Cortex of kidney (tissue), 1 donor: ENCODE results near the gene ZCCHC17.

ENCODE experiments used
- DNase-seq: peaks from one replicate; lab custom pipeline; 2025; lab: John Stamatoyannopoulos, UW

ZCCHC17 gene

DNA sequence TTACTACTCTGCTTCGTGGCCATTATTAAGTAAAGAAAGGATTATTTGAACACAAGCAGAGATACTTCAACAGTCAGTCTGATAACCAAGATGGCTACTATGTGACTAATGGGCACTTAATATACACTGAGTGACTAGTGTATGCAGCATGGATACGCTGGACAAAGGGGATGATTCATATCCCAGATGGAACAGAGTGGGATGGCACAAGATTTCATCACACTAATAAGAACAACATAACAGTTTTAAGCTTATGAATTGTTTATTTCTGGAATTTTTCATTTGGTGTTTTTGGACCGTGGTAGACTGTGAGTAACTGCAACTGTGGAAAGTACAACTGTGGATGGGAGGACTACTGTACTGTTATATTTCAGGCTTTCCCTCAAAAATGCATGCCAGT, 9.4 kb downstream of the ZCCHC17 start:
- DNase-seq = no peak

DNA sequence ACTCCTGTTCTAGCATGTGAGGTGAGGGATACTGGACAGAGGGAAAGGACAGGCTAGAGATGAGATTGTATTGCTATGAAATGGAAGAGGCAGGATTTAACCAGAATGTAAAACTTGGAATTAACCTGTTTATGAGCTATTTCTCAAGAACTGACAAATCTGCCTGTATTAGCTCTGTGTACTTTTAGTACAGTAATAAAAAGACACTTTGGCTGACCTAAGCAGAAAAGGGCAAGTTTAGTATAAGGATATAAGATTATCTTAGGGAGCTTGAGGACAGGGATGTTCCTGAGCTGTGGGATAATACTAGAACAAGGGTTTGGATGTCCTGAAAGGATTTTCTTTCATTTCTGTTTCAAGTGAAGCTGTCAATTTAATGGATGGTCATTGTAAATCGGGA, 11.2 kb downstream of the ZCCHC17 start:
- no peak for DNase-seq

DNA sequence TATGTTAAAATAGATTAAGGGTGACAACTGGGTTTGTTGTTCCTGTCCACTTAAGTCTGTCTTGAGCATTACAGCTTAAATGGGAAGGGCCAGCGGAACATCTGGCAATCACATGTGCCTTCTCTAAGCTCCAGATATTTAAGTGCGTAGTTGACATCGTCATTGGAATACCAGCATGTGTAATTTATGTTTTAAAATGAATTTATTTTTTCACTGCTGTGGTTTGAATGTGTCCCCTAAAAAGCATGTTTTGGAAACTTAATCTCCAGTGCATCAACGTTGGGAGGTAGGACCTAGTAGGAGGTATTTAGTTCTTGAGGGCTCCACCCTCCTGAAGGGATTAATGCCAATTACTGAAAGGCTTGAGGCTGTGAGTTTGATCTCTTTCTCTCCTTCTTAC, 13.4 kb downstream of the ZCCHC17 start:
- DNase-seq = no peak

DNA sequence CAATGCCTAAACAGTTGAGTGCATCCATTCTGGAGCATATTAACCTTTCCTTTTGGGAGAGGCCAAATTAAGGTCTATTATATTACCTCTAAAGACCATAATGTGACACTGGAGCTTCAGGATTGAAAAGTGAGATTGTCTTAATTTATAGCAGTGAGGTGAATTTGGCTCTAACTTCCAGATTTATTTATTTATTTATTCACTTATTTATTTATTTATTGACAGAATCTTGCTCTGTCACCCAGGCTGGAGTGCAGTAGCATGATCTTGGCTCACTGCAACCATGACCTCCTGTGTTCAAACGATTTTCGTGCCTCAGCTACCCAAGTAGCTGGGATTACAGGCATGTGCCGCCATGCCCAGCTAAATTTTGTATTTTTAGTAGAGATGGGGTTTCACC, 19.1 kb downstream of the ZCCHC17 start:
- no peak for DNase-seq

DNA sequence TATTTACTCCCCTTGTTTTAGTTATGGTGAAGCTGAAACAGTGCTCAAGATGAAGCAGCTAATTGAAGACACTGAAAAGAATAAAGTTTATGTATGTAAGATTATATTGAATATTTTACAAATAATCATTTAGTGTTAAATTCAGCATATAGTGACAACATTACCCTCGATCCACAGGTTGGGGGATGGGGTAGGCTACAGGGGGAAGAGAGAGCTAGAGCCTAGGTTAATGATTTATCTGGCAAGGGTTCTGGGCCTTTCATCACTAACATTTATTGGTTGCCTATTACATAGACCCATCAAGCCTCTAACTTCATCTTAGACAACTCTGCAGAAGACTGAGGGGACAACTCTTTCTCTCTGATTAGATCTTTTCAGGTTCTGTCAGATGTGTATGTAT, 21.3 kb downstream of the ZCCHC17 start:
- DNase-seq = no peak

DNA sequence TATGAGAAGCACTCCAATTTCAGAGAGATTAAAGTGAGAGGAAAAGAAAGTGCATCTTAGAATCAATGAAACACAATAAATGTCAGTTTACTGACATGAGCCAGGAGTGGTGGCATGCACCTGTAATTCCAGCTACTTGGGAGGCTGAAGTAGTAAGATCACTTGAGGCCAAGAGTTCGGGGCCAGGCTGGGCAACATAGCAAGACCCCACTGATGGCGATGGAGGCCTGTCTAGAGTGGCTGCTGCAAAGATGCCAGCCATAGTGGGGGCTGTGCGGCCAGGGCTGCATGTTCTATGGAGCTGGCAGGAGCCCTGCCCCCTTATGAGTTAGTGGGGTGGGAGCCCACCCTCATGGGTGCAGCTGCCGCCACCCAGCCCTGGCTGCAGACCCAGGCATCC, 27.3 kb downstream of the ZCCHC17 start:
- no peak for DNase-seq

DNA sequence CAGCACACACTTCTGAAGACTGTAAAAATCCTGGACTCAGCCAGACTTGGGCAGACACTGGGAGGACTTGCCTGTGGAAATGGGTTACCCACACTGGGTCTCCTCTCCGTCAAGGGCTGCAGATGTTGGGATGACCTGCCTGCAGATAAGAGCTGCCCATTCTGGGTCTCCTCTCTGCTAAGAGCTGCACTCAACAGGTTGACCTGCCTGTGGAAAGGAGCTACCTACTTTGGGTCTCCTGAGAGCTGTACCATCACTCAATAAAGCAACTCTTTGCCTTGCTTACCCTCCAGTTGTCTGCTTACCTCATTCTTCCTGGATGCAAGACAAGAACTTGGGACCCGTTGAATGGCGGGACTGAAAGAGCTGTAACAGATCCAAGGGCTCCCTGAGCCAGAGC, 28.2 kb downstream of the ZCCHC17 start:
- no peak for DNase-seq

DNA sequence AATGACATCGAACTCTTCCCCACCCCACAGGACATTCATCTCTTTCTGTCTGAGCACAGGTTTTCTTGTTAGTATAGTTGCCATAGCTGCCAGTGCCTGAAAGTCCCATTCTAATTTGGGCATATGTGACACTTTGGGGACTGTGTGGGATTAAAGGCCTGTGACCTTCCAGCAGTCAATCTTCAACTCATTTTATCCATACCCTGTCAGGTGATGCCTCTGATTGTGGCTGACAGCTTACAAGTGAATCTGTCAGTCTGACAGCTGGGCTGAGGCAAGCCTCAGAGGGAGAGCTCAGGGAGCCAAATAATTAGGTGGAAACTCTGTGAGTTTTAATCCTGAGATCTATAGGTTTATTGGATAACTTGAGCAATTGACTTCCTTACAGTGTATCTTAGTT, 29.6 kb downstream of the ZCCHC17 start:
- DNase-seq = no peak

DNA sequence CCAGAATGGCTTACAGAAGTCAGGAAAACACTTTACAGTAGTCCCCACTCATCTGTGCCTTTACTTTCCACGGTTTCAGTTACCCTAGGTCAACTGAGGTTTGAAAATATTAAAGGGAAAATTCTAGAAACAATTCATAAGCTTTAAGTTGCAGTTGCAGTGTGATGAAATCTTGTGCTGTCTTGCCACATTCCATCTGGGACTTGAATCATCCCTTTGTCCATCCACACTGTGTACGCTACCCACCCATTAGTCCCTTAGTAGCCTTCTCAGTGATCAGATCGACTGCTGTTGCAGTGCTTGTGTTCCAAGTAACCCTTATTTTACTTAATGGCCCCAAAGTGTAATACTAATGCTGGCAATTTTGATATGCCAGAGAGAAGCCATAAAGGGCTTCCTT, 30.5 kb downstream of the ZCCHC17 start:
- DNase-seq = no peak

DNA sequence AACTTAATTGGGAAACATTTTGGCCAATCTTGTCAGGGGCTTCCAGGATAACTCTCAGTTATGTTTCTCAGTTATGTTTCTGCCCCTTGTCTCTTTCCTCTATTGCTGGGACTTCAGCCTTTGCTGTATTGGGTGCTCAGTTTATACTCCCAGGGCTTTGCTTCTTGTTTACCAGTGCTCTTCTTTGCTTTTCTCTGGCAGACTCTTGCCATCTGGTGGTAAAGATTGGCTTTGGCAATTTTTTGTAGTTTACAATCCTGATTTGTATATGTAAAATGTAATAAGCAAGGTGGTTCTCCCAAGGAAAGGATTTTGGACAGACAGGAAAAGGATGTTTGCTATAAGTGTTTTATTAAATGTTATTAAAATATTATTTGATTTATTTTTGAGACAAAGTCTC, 38.2 kb downstream of the ZCCHC17 start:
- no peak for DNase-seq

DNA sequence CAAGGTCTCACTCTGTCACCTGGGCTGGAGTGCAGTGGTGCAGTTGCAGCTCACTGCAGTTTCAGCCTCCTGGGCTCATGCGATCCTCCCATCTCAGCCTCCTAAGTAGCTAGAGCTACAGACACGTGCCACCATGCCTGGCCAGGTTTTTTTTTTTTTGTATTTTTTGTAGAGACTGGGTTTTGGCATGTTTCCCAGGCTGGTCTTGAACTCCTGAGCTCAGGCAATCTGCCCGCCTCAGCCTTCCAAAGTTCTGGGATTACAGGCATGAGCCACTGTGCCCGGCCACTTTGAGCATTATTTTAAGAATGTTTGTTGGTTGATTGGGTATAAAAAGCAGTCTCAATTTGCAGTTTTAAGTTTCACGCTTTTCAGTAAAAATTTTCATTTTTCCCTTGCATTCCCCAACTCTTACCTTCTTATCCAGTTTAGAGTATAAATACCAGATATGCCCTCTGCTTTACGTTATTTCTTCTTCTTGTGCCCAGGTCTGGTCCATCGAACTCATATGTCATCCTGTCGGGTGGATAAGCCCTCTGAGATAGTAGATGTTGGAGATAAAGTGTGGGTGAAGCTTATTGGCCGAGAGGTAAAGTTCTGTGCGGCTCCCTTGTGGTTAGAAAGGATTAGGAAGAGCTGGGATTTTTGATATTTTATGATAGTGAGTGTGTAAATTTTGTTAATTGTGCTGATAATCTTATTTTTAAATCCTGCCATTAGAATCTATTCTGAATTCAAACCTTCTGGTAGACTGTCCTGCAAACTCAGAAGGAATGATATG, 40.0 kb downstream of the ZCCHC17 start:
- no peak for DNase-seq

DNA sequence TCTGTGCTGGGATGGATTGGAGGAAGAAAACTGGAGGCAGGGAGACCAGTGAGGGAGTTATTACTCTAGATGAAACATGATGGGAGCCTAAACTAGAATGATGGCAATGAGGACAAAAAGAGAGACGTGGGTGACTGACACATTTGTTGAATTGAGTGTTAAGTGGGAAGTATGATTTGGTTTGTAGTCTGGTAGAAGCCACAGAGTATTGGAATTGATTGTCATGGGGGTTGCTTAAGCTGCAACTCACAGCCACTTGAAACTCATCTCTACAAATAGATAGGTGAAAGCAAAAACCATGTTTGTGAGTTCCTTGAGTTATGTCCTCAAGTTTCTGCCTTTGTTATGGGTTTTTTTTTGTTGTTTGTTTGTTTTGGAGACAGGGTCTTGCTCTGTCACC, 47.7 kb downstream of the ZCCHC17 start:
- DNase-seq = no peak

DNA sequence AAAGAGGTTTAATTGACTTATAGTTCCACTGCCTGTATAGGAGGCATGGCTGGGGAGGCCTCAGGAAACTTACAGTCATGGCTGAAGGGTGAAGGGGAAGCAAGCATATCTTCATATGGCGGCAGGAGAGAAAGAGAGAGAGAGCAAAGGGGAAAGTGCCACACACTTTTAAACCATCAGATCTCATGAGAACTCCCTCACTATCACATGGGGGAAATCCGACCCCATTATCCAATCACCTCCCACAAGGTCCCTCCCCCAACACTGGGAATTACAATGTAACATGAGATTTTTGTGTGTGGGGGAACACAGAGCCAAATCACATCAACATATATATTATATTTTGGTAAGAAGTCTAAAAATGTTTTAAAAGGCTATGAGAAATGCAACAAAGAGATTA, 48.8 kb downstream of the ZCCHC17 start:
- DNase-seq = no peak

DNA sequence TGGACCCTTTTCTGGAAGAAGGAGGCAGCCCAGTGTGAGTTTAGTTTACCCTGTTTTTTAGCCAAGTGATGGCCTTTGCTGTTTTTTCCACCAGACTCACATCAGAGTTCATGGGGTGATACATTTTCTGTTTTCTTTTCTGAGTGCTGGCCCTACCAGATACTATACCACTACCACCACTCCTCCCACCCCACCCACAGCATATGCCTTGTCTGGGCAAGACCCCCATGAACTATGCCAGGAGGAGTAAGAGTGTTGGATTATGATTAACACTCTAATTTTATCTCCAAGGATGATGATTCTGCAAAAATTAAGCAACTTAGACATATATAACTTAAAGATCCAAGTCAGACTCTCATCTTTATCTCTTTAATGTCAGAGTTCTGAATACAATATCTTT, 50.0 kb downstream of the ZCCHC17 start:
- no peak for DNase-seq

DNA sequence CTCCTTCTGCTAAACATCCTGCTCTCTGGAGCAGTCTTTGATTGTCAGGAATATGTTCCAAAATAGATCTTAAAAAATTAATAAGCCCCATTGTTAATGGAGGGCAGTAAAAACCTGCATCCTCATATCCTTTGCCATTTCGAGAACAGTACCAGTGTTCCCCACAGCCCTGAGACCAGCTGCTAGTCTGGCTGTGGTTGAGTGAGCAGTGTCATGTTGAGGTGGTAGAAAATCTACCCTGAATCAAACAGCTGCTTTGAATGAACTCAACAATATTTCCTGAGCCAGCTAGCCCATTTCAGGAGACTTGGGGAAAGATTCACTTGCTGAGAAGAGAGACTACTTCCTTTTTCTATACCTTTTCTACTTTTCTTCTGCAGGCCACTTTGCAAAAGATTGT, 51.6 kb downstream of the ZCCHC17 start:
- no peak for DNase-seq

DNA sequence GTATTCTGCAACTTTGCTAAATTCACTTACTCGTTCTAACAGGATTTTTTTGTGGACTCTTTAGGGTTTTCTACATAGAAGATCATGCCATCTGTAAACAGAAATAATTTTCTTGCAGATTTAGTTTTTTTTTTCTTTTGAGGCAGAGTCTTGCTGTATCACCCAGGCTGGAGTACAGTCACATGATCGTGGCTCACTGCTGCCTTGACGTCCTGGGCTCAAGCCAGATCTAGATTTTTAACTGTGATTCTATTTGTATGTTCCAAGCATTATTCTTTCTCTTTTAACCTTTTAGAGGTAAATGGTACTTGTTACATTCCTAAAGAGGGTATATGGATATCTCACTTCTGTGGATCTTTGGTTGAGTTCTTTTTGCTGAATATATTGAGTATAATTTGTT, 57.5 kb downstream of the ZCCHC17 start:
- DNase-seq = no peak

DNA sequence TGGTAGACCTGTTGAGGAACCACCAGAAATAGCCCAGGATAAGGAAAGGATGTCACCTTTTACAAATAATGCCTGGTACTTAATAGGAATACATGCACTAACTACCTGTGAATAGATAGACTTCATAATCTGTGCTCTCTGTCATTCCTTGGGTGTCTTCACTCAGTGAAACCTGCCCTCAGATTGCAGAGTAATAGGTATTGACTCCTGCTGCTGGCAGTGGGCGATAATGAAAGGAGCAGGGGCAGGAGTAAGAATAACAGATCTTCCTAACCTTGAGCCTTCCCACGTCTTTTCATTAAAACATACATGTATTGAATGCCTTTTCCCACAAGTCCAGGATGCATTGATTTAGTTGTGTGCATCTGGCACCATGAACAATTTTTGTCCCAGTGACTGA, 59.6 kb downstream of the ZCCHC17 start:
- no peak for DNase-seq

DNA sequence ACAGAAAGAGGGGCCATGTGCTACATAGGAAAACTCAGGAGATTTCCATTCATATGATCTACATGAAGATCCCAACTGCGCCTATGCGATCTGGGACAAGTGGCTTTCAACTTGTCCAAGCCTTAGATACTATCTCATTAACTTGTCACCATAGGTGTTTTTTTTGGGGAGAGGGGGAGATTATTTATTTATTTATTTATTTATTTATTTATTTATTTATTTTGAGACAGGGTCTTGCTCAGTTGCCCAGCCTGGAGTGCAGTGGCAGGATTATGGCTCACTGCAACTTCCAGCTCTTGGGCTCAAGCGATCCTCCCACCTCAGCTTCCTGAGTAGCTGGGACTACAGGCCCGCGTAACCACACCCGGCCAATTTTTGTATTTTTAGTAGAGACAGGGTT, 64.8 kb downstream of the ZCCHC17 start:
- no peak for DNase-seq

DNA sequence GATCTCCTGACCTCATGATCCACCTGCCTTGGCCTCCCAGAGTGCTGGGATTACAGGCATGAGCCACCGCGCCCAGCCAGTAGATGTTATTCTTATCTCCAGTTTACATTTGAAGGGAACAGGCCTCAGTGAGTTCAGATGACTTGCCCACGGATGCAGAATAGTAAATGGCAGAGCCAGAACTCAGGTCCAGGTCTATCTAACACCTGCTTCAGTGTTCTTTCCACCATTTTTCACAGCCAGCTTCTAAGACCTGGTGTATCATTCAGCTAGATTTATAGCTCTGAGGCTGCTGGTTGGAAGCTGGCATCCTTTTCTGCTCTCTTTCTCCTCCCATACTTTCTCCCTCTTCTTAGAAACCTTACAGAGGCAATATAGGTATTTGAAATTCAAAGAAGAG, 65.2 kb downstream of the ZCCHC17 start:
- no peak for DNase-seq

DNA sequence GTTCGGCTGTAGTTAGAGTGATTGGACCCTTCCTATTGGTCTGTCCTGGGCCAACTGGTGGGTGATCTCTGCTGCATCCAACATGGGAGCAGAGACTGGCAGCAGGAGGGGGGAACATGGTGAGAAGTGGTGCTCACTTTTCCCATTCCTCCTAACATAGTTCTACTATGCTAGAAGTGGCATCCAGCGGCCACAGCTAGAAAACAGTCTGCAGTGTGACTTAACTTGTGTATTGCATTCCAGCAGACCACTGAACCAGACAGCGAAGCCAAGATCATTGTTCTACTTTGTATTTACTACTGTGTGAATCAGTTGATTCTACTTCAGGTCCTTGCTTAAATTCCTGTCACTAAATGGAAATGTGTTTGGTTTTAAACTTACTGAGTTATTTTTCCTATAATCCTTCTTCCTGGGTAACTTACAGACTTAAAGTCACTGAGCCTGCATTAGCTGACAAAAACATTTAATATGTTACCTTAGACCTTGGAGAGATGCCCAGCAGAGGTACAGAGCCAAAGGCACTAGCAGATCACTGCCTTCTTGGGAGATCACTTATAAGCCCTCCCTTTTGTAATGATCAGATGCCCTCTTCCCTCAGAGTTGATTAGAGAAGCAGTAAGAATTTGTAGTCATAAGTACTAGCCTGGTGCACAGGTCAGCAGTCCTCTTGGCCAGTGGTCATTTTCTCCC, 67.9 kb downstream of the ZCCHC17 start:
- DNase-seq = no peak

DNA sequence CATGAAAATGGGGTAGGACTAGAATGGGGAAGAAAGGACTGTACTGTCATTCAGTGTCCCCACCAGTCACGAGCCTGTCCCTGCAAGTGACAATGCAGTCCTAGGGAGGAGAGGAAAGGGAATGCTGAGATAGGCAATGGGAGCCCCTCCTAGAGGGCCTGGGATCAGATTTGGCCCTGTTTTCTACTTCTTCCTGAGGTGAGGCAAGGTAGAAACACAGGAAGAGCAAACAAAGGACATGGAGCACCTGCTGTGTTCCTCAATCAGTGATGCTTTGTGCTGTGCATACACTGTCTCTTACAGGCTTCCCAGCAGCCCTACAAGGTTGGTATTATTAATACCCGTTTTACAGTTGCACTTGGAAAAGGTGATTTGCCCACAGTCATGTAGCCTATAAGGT, 70.0 kb downstream of the ZCCHC17 start:
- no peak for DNase-seq

DNA sequence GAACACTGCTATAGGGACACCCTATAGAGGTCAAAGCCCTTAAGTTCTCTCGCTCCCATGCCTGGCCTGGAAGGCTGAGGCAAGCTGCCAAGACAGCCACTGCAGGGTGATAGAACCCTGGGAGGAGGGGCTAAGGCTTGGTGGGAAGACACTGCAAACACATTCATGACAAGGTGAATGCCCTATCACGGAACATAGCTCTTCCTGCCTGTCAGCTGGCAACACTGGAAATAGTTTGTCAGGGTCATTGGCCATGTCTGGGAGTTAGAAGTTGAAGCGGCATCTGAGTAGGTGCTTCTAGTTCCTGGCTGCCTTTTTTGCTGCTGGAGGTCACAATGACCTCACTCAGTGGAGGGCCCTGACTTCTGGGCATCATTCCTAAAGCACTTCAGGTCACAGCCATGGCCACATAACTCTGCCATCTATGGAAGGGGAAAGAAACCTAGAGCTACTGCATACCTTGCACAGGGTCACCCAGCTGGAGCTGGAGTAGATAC, 71.8 kb downstream of the ZCCHC17 start:
- DNase-seq = no peak

DNA sequence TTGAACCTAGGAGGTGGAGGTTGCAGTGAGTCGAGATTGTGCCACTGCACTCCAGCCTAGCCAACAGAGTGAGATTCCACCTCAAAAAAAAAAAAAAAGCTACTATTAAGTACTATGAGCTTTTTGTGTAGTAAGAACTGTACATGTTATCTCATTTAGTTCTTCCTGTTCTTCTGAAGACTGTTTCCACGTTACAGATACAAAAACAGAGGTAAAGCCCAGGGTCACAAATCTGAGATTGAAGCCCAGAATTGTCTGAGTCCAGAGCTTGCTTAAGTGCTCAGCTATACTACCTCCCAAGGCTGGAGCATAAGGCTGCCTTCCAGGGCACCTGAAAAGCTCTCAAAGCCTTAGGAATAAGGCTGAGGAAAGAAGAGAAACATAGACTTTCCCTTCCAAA, 73.2 kb downstream of the ZCCHC17 start:
- DNase-seq = no peak

DNA sequence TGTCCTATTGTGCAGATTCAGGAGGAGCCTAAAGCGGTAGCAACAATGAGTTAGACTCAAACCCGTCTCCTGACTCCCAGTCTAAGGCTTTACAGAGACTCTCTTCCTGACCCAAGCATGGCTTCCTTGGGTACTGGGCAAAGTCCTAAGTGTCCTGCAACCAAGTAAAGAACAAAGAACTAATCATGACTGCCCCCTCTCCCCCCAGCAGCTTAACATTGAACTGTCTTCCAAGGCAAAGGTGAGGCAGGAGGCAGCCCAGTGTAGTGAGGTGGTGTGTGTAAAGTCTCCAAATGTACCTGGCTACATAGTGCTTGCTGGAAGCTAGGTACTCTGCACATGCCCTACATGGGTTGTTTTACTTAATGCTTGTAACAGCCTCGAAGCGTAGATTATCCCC, 73.7 kb downstream of the ZCCHC17 start:
- no peak for DNase-seq
